Spleen (tissue), 11 donors: ENCODE measurements around the gene DNAAF5. TPM values are rescaled to one million over a fixed set of nuclear protein-coding genes. Genes with fewer than 3 reads are reported as not detected.

Source experiments
- DNase-seq: peaks from one replicate; pipeline ENCODE4 v3.0.0-alpha.2; 2020
- H3K27ac ChIP-seq, 8 donors: fragments of 200-600 bp; sonication (generic) in 7 of 8; 1 replicate in 4 of 8; 2 replicates in 4 of 8; pipeline versions ENCODE4 v1.5.0 to v1.8.0; 2016 to 2021; ENCODE audit warnings: inconsistent platforms in 4 of 8, mild to moderate bottlenecking in 4 of 8, moderate library complexity in 1 of 8
- H3K27me3 ChIP-seq, 7 donors: fragments of 200-600 bp; sonication (generic) in 6 of 7; replicated peaks in 1 of 7; 1 replicate in 4 of 7; 2 replicates in 3 of 7; pipeline versions ENCODE4 v1.5.0 to v1.8.0; 2016 to 2021; ENCODE audit warnings: inconsistent platforms in 3 of 7, mild to moderate bottlenecking in 1 of 7
- H3K36me3 ChIP-seq, 6 donors: fragments of 200-600 bp; sonication (generic) in 5 of 6; 1 replicate in 4 of 6; 2 replicates in 2 of 6; pipeline versions ENCODE4 v1.5.0 to v1.8.0; 2016 to 2021; ENCODE audit warnings: inconsistent platforms in 2 of 6
- H3K4me1 ChIP-seq, 6 donors: fragments of 200-600 bp; sonication (generic) in 5 of 6; 1 replicate in 3 of 6; 2 replicates in 3 of 6; pipeline versions ENCODE4 v1.5.0 to v1.8.0; 2016 to 2021; ENCODE audit warnings: inconsistent platforms in 3 of 6
- H3K4me3 ChIP-seq, 8 donors: fragments of 200-600 bp; sonication (generic) in 7 of 8; 1 replicate in 4 of 8; 2 replicates in 4 of 8; pipeline versions ENCODE4 v1.5.0 to v1.8.0; 2016 to 2021; ENCODE audit warnings: inconsistent platforms in 4 of 8, mild to moderate bottlenecking in 4 of 8, moderate library complexity in 2 of 8
- H3K9me3 ChIP-seq, 8 donors: fragments of 200-600 bp; sonication (generic) in 7 of 8; 1 replicate in 4 of 8; 2 replicates in 4 of 8; pipeline versions ENCODE4 v1.5.0 to v1.8.0; 2016 to 2021; ENCODE audit warnings: inconsistent platforms in 4 of 8
- CTCF ChIP-seq, 11 experiments: fragments of 200-600 bp in 7 of 11; fragments of 450-650 bp in 4 of 11; sonication (generic) in 4 of 11; IDR thresholded peaks in 8 of 11; conservative IDR thresholded peaks in 3 of 11; 1 replicate in 7 of 11; 2 replicates in 4 of 11; pipeline versions ENCODE4 v1.4.0 to v1.8.0; 2016 to 2021; ENCODE audit warnings: antibody characterized with exemption in 11 of 11, inconsistent platforms in 4 of 11, mild to moderate bottlenecking in 1 of 11
- POLR2A ChIP-seq, 3 donors: fragments of 450-650 bp; IDR thresholded peaks; one replicate each; pipeline ENCODE4 v1.5.1; 2017; ENCODE audit warnings: antibody characterized with exemption in 3 of 3, mild to moderate bottlenecking in 1 of 3
- POLR2AphosphoS5 ChIP-seq, 3 donors: sonication (generic); formaldehyde crosslinking; IDR thresholded peaks; one replicate each; pipeline ENCODE4 v1.5.1; 2017; ENCODE audit warnings: antibody characterized with exemption in 3 of 3
- WGBS, 5 donors: extraction: QIAGEN DNeasy Blood & Tissue Kit in 3 of 5; methylation state at CpG; one replicate each; pipeline versions ENCODE4 v1.1.5 to v1.1.7; 2013 to 2018; 5-methylcytosine and 5-hydroxymethylcytosine counted together
- intact Hi-C: fragments of 100-400 bp; cut with DNase I; formaldehyde crosslinking; loops from one replicate; pipeline ENCODE4 v1.15.0; 2023; ENCODE audit warnings: low total_unique reads
- polyA plus RNA-seq, 3 donors: library from polyadenylated mRNA; stranded (reverse); fragments of 200-250 nt; gene quantifications; one replicate each; pipeline ENCODE4 v1.2.1, GENCODE V29; 2013
- total RNA-seq, 7 donors: library from RNA; depleted of rRNA in 3 of 7; stranded (reverse); fragments of >200 nt in 3 of 7; fragmentation: NEBNext Ultra II Directional in 4 of 7; extraction: Animal tissue kit (Norgen Biotek cat#: 25700) in 4 of 7; gene quantifications; one replicate each; pipeline versions ENCODE4 v1.1.0 to v1.2.1, GENCODE V29; 2016 to 2021
- donor health status: healthy with polysubstance abuse.
- donor health status: DM: no; HTN: no; CAD: no; lungs with moderate emphysema.
- donor health status: DM: no; HTN: no; CAD: no.
- donor health status: Bipolar disorder and iron deficiency.
- donor health status: healthy.
- donor health status: DM: no; HTN: no; CAD: no.
- donor health status: DM: yes; HTN: yes; CAD: no.

The DNAAF5 gene
- total and polyA plus RNA-seq, 10 donors: 7.5 to 22.4 (median 18.1) TPM

DNA sequence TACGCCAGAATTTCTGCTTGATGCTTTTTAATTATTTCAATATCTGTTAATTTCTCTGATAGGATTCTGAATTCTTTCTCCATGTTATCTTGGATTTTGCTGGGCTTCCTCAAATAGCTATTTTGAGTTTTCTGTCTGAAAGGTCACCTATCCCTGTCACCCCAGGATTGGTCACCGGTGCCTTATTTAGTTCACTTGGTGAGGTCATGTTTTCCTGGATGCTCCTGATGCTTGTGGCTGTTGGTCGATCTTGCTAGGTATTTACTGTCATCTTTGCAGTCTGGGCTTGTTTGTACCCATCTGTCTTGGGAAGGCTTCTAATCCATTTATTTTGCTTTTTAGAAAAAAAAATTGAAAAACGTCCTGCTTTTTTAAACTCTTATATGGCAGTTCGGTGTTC lies 11.7 kb downstream of the DNAAF5 start:
- intact Hi-C loops: no loop called here
- no peak for DNase-seq
- no peak overlapping the region for H3K4me3 ChIP-seq
- H3K27me3 ChIP-seq: no peaks in the 10 kb centered on the region
- no peak overlapping the region for H3K27ac ChIP-seq
- no peaks in the 10 kb centered on the region for H3K4me1 ChIP-seq
- WGBS, 5 donors: 89 to 95% (median 92%) methylated on average over 5 of the region's 5 CpGs
- H3K9me3 ChIP-seq: peaks cover 5 to 23% (median 18%) of the 10 kb centered on the region in 8 donors
- no peak for TF ChIP-seq POLR2AphosphoS5 (IDR thresholded peaks at IDR 0.05)
- no peak for TF ChIP-seq CTCF (IDR thresholded peaks at IDR 0.05 in 8 of 11, conservative IDR thresholded peaks at IDR 0.05 in 3 of 11)
- TF ChIP-seq POLR2A (IDR thresholded peaks at IDR 0.05): no peak
- peaks cover 0 to 65% (median 29%) of the 10 kb centered on the region in 6 donors for H3K36me3 ChIP-seq

GRCh38 chr7:738723-739454 lies 12.4 kb downstream of the DNAAF5 start:
- Histone ChIP-seq H3K36me3 (peaks cover 0 to 60% (median 29%) of the 10 kb centered on the region in 6 donors), H3K4me3 (no peak overlapping the region), H3K27ac (no peak overlapping the region), H3K4me1 (no peaks in the 10 kb centered on the region), H3K9me3 (peaks cover 5 to 17% (median 13%) of the 10 kb centered on the region in 8 donors), H3K27me3 (no peaks in the 10 kb centered on the region)
- WGBS, 5 donors: 90 to 96% (median 94%) methylated on average over 11 to 24 of the region's 24 CpGs
- intact Hi-C loops: no loop called here
- no peak for TF ChIP-seq POLR2A (IDR thresholded peaks at IDR 0.05)
- no peak for TF ChIP-seq POLR2AphosphoS5 (IDR thresholded peaks at IDR 0.05)
- TF ChIP-seq CTCF (IDR thresholded peaks at IDR 0.05 in 8 of 11, conservative IDR thresholded peaks at IDR 0.05 in 3 of 11): no peak
- peak; percentile 41 for DNase-seq

DNA sequence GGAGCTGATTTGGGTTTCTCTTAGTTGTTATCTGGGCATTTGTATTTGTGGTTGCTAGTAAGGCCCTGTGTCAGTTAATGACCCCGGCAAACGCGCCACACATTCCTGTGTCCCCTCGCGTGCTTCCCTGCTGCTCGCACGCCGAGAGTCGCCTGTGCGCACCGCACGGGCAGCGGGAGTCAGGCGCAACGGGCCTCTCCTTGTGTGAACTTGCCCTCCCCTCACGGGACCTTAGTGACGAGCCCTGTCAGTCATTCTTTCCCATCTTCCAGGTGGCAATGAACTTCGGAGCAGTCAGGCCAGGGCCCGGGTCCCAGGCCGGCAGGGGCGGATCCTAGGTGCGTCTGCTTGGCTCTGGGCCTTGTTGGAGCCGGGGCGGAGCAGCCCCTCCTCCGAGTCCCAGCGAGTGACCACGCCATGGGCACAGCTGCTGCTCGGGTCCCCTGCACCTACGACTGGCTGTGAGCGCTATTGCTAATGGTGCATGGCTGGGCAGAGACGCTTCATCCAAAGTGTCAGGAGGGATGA lies 13.0 kb downstream of the DNAAF5 start:
- H3K4me3 ChIP-seq: no peak overlapping the region
- TF ChIP-seq POLR2AphosphoS5 (IDR thresholded peaks at IDR 0.05) (no peak), POLR2A (IDR thresholded peaks at IDR 0.05) (no peak), CTCF (IDR thresholded peaks at IDR 0.05 in 8 of 11, conservative IDR thresholded peaks at IDR 0.05 in 3 of 11) (no peak)
- DNase-seq: peak; percentile 55
- peaks cover 0 to 58% (median 29%) of the 10 kb centered on the region in 6 donors for H3K36me3 ChIP-seq
- 94 to 97% (median 97%) methylated on average over 27 to 31 of the region's 31 CpGs for WGBS, 5 donors
- peaks cover 2 to 12% (median 6%) of the 10 kb centered on the region in 8 donors for H3K9me3 ChIP-seq
- no peaks in the 10 kb centered on the region for H3K27me3 ChIP-seq
- intact Hi-C loops: no loop called here
- H3K4me1 ChIP-seq: no peaks in the 10 kb centered on the region
- no peak overlapping the region for H3K27ac ChIP-seq
